HS-5 (cell line): ENCODE results near the gene IGFL4.

Experiments used
- DNase-seq: peaks from one replicate; pipeline ENCODE4 v3.0.0-alpha.2; 2012; ENCODE audit warnings: low read depth

The IGFL4 gene

DNA sequence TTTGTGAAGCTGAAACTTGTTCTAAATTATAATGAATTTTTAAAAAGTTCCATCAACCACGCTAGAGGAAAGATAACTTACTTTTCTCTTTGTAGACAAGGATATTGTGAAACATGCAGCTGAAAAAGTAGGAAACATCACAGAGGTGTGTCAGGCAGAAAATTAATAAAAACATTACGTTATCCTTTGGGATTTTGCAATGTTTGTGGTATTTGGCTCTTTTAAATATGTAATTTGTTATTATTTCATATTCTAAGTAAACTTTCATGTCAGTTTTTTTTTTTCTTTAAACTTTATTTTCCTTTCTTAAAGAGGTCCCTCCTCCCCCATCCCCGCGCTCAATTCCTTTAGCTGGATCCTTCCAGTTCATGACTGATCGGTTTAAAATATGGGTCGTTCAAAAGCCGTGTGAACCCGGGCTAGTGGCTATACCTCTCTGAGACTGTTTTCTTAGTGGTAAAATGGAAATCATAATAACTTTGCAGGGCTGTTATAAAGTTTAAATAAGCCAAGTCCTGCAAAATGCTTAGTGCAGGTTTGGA, 46.3 kb downstream of the IGFL4 start:
- no peak for DNase-seq

DNA sequence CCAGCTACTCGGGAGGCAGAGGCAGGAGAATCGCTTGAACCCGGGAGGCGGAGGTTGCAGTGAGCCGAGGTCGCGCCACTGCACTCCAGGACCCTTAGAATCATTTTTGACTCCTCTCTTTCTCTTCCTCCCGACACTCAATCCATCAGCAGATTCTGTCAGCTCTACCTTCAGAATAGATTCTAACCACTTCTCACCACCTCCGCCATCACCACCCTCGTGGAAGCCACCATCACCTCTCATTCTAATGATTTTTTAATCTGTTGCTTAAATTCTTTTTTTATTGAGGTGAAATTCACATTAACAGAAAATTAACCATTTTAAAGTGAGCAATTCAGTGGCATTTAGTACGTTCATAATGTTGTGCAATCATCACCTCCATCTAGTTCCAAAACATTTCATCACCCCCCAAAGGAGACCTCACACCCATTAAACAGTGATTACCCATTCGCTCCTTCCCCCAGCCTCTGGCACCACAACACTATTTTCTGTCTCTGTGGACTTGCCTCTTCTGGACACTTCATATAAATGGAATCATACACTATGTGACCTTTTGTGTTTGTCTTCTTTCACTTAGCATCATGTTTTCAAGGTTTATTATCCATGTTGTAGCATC, 50.6 kb downstream of the IGFL4 start:
- DNase-seq: no peak
